Ovary (tissue), 9 donors: Measurements from ENCODE around the gene CD180. TPM values are rescaled to one million over a fixed set of nuclear protein-coding genes. Genes with fewer than 3 reads are reported as not detected.

Source experiments
- DNase-seq, 5 donors: peaks; one replicate each; pipeline ENCODE4 v3.0.0-alpha.2; 2019 to 2020
- H3K27ac ChIP-seq, 2 donors: fragments of 200-600 bp; one replicate each; pipeline versions ENCODE4 v1.5.1 to v1.8.0; 2019 to 2022
- H3K27me3 ChIP-seq: fragments of 200-600 bp; one replicate; pipeline ENCODE4 v1.8.0; 2022
- H3K36me3 ChIP-seq: fragments of 200-600 bp; sonication (generic); one replicate; pipeline ENCODE4 v1.5.1; 2019
- H3K4me1 ChIP-seq: one replicate; pipeline ENCODE4 v1.8.1; 2013; ENCODE audit warnings: mild to moderate bottlenecking, moderate library complexity; ENCODE audit not compliant: insufficient read depth
- H3K4me3 ChIP-seq: fragments of 200-600 bp; sonication (generic); one replicate; pipeline ENCODE4 v1.5.1; 2017
- H3K9me3 ChIP-seq, 2 donors: fragments of 200-600 bp in 1 of 2; sonication (generic) in 1 of 2; one replicate each; pipeline versions ENCODE4 v1.5.1 to v1.8.1; 2013 to 2019; ENCODE audit warnings: mild to moderate bottlenecking in 1 of 2, moderate library complexity in 1 of 2
- EP300 ChIP-seq: sonication (generic); formaldehyde crosslinking; IDR thresholded peaks from one replicate; pipeline ENCODE4 v1.6.1; 2017; ENCODE audit warnings: antibody characterized with exemption
- POLR2A ChIP-seq: fragments of 450-650 bp; IDR thresholded peaks from one replicate; pipeline ENCODE4 v1.6.1; 2017; ENCODE audit warnings: antibody characterized with exemption, mild to moderate bottlenecking, moderate library complexity
- WGBS, 3 donors: extraction: QIAGEN DNeasy Blood & Tissue Kit in 1 of 3; methylation state at CpG; one replicate each; pipeline versions ENCODE4 v1.1.5 to v1.1.7; 2013 to 2017; 5-methylcytosine and 5-hydroxymethylcytosine counted together
- intact Hi-C, 4 donors: fragments of 100-400 bp; cut with DNase I; formaldehyde crosslinking; loops; one replicate each; pipeline versions ENCODE4 v1.11.0 to v1.15.1; 2022 to 2023
- polyA plus RNA-seq, 2 donors: library from polyadenylated mRNA; stranded (reverse); fragments of 200-250 nt in 1 of 2; fragments of 350-450 nt in 1 of 2; fragmentation: Illumina TruSeq in 1 of 2; extraction: RNeasy Lipid Tissue Mini Kit (QIAGEN cat#74804) in 1 of 2; gene quantifications; one replicate each; pipeline ENCODE4 v1.2.3, GENCODE V29; 2013 to 2014
- total RNA-seq, 7 donors: library from RNA; depleted of rRNA in 2 of 7; stranded (reverse); fragments of >200 nt in 2 of 7; fragmentation: NEBNext Ultra II Directional in 3 of 7; extraction: Animal tissue kit (Norgen Biotek cat#: 25700) in 3 of 7; gene quantifications; one replicate each; pipeline versions ENCODE4 v1.1.0 to v1.2.4, GENCODE V29; 2016 to 2023
- TF ChIP-seq, protein P1 (sequence below), 3 donors: fragments of 450-650 bp in 2 of 3; fragments of 200-600 bp in 1 of 3; IDR thresholded peaks; one replicate each; pipeline versions ENCODE4 v1.5.1 to v1.8.0; 2016 to 2022; ENCODE audit warnings: antibody characterized with exemption in 3 of 3, mild to moderate bottlenecking in 1 of 3
- donor health status: DM: no; HTN: no; CAD: no; lungs with moderate emphysema.
- donor health status: DM: no; HTN: no; CAD: no.
- donor health status: Bipolar disorder and iron deficiency.
- donor health status: DM: yes; HTN: yes; CAD: no.
- donor health status: DM: no; HTN: no; CAD: no.
- donor health status: DM: yes; HTN: yes; CAD: no.

The CD180 gene
- total and polyA plus RNA-seq, 9 donors = 0.15 to 2.9 (median 0.30) TPM

GRCh38 chr5:67182301-67182790 is 14.3 kb downstream of the CD180 start:
- no peak for TF ChIP-seq POLR2A
- no peak for TF ChIP-seq EP300
- TF ChIP-seq, protein P1, sequence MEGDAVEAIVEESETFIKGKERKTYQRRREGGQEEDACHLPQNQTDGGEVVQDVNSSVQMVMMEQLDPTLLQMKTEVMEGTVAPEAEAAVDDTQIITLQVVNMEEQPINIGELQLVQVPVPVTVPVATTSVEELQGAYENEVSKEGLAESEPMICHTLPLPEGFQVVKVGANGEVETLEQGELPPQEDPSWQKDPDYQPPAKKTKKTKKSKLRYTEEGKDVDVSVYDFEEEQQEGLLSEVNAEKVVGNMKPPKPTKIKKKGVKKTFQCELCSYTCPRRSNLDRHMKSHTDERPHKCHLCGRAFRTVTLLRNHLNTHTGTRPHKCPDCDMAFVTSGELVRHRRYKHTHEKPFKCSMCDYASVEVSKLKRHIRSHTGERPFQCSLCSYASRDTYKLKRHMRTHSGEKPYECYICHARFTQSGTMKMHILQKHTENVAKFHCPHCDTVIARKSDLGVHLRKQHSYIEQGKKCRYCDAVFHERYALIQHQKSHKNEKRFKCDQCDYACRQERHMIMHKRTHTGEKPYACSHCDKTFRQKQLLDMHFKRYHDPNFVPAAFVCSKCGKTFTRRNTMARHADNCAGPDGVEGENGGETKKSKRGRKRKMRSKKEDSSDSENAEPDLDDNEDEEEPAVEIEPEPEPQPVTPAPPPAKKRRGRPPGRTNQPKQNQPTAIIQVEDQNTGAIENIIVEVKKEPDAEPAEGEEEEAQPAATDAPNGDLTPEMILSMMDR (IDR thresholded peaks at IDR 0.05) = no peak
- WGBS, 3 donors = 0 to 4% (median 2%) methylated on average over 6 of the region's 6 CpGs
- intact Hi-C loops = loop anchor here in 1 of 4 donors (5.0 kb wide), 1 partner anchor 1480 kb away; no protein-coding TSS in a partner anchor
- no peaks in the 10 kb centered on the region for H3K36me3 ChIP-seq
- H3K4me1 ChIP-seq = no peaks in the 10 kb centered on the region
- H3K27ac ChIP-seq = peak overlapping the region in 1 of 2 donors; percentile 13
- no peaks in the 10 kb centered on the region for H3K9me3 ChIP-seq
- DNase-seq = peak; percentile 37 to 70 (median 61)
- H3K27me3 ChIP-seq = no peaks in the 10 kb centered on the region
- no peak overlapping the region for H3K4me3 ChIP-seq

GRCh38 chr5:67181648-67182221 is 14.9 kb downstream of the CD180 start:
- 50 to 57% (median 56%) methylated on average over 5 of the region's 5 CpGs for WGBS, 3 donors
- TF ChIP-seq EP300 = no peak
- TF ChIP-seq, protein P1 (IDR thresholded peaks at IDR 0.05) = no peak
- no peak for TF ChIP-seq POLR2A
- intact Hi-C loops = loop anchor here in 1 of 4 donors (5.0 kb wide), 1 partner anchor 1481 kb away; no protein-coding TSS in a partner anchor

DNA sequence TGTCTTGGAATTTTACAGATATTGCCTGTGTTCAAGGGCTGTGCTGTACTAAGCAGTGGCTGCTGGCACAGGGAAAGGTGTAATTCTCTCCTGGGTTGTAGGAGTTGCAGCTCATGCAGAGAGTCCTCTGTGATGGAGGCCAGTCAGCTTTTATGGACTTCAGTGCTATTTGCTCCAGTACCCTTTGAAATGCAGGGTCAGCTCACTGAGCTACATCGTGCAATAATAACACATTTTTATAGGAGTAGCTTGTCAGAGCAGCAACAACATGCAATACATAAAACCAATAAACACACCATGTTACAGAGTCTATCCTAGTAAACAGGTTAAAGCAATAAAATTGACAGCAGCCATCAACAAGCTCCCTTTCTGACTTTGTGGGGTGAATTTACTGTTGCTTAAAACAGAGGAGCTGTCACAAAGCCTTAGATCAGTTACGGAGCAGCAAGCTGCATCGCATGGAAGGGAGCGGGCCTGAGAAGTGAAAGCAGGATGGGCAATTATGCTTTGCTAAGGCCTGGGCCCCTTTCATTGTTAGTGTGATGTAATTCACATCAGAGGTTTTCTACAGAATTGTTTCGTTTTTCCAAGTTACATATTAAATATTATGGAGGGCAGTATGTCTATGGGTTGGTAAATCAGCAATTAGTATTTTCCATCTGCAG is 16.8 kb downstream of the CD180 start:
- intact Hi-C loops = loop anchor here in 1 of 4 donors (5.0 kb wide), 1 partner anchor 1482 kb away; no protein-coding TSS in a partner anchor
- WGBS, 3 donors = 87 to 91% (median 90%) methylated on average over 5 of the region's 5 CpGs
- Histone ChIP-seq H3K4me3 (no peak overlapping the region), H3K4me1 (no peaks in the 10 kb centered on the region), H3K27ac (no peak overlapping the region), H3K36me3 (no peaks in the 10 kb centered on the region), H3K27me3 (no peaks in the 10 kb centered on the region), H3K9me3 (no peaks in the 10 kb centered on the region)
- DNase-seq = no peak
- TF ChIP-seq, protein P1 (IDR thresholded peaks at IDR 0.05) = no peak
- TF ChIP-seq POLR2A (no peak), EP300 (no peak)

More at GRCh38 chr5:67181648-67182221, 14.9 kb downstream of the CD180 start:
- H3K4me3 ChIP-seq = no peak overlapping the region
- H3K27me3 ChIP-seq = no peaks in the 10 kb centered on the region
- H3K27ac ChIP-seq = peak overlapping the region in 1 of 2 donors; percentile 13
- no peaks in the 10 kb centered on the region for H3K9me3 ChIP-seq
- H3K36me3 ChIP-seq = no peaks in the 10 kb centered on the region
- no peaks in the 10 kb centered on the region for H3K4me1 ChIP-seq
- DNase-seq = no peak

DNA sequence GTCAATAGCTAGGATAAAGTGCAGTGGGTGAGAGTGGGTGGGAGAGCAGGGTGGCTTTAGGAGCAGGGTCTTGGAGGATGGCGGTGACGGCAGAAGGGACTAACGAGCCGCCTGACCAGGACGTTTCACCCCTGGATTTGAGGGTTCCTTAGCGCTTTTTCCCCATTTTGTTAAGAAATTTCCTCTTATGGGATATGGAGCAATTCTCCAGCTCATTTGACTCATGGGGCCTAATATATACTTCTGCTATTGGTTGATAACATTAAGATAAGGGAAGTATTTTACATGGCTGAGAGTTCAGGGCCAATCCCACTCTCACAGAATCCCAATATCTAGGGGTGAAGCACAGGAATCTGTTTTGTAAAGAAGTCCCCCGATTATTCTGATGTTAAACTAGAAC is 17.6 kb downstream of the CD180 start:
- DNase-seq = no peak
- H3K27ac ChIP-seq = no peak overlapping the region
- 92 to 94% (median 94%) methylated on average over 7 of the region's 7 CpGs for WGBS, 3 donors
- intact Hi-C loops = no loop called here
- no peaks in the 10 kb centered on the region for H3K9me3 ChIP-seq
- H3K4me1 ChIP-seq = no peaks in the 10 kb centered on the region
- no peak overlapping the region for H3K4me3 ChIP-seq
- TF ChIP-seq POLR2A = no peak
- TF ChIP-seq, protein P1 (IDR thresholded peaks at IDR 0.05) = no peak
- no peak for TF ChIP-seq EP300
- H3K27me3 ChIP-seq = no peaks in the 10 kb centered on the region
- no peaks in the 10 kb centered on the region for H3K36me3 ChIP-seq
